ENCODE measurements around the gene CACHD1.

GRCh38 chr1:64502931-64503330, 33.0 kb downstream of the CACHD1 start:
- TF ChIP-seq CTCF (IDR thresholded peaks at IDR 0.05) (no peak), POLR2A (IDR thresholded peaks at IDR 0.05) (no peak), POLR2AphosphoS5 (IDR thresholded peaks at IDR 0.05) (no peak)
